ENCODE measurements around the gene SDHB.

Gene SDHB

DNA sequence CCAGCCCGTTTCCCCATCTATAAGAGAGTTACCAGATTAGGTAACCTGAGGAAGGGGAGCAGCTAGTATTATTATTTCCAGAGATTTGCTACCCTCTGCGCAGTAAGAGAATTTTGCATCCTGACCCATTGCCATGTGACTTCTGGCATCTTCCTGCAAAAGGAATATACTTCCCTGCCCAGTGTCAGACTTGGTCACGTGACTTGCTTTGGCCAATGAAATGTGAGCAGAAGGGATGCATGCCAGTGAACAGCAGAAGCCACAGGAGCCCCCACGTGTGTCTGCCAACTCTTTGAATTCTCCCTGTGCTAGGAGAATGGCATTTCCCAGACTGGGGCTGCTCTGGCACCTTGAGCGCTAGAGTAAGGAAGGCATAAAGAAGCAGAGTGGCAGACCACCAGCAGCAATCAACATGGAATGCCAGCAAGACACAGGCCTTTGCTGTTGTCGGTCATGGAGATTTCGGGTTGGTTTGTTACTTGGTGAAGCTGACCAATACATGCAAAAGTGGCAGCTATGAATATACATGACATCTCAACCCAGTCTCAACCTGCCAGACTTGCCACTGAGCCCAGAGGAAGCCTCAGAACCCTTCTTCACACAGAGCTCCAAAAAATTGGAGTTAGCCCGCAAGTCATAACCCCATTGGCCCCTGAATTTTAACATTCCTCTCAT, 26.4 kb upstream of the SDHB start:
- DNase-seq (ENCODE audit: low read depth, low spot score), result no peak
- no peak overlapping the region for H3K4me3 ChIP-seq (ENCODE audit: low read depth, low read length)
- TF ChIP-seq, protein P1, sequence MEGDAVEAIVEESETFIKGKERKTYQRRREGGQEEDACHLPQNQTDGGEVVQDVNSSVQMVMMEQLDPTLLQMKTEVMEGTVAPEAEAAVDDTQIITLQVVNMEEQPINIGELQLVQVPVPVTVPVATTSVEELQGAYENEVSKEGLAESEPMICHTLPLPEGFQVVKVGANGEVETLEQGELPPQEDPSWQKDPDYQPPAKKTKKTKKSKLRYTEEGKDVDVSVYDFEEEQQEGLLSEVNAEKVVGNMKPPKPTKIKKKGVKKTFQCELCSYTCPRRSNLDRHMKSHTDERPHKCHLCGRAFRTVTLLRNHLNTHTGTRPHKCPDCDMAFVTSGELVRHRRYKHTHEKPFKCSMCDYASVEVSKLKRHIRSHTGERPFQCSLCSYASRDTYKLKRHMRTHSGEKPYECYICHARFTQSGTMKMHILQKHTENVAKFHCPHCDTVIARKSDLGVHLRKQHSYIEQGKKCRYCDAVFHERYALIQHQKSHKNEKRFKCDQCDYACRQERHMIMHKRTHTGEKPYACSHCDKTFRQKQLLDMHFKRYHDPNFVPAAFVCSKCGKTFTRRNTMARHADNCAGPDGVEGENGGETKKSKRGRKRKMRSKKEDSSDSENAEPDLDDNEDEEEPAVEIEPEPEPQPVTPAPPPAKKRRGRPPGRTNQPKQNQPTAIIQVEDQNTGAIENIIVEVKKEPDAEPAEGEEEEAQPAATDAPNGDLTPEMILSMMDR (IDR thresholded peaks at IDR 0.05; ENCODE audit: low read depth, low read length), result no peak
- in situ Hi-C loops (cut with HindIII; ENCODE audit: low sequenced_read_pairs), result no loop called here

DNA sequence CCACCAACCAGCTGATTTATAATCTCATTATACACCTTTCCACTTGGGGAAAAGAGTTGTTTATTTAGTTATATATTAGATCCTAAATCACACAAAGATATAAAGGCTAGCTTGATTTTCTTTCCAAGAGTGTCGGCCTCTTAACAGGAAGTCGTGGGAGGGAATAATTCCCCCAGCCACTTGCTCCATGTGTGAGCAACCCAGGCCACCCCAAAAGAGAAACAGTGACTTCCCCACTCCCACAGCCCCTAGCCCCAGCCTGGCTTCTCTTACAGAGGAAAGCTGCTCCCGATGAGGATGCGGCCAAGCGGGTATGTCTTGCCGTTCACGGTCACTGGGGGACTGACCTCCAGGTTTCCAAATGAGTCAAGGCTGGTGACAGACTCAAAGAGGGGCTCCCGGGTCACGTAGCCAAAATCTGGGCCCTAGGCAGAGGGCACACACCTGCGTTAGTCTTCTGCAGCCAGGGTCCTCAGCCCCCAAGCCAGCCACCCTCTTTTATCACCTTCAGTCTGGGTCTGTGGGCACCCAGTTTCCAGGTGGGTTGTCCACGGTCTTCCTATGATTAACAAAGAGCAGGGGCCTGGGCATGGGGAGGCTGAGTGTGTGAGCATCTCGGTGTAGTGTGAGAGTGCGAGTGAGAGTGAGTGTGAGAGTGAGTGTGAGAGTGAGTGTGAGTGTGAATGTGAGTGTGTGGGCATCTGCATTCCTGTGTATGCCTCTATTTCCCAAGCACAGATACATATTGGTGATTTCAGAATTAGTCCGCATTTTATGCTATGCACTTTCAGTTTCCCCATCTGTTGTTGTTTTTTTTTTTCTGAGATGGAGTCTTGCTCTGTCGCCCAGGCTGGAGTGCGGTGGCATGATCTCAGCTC, 25.4 kb upstream of the SDHB start:
- in situ Hi-C loops (cut with HindIII; ENCODE audit: low sequenced_read_pairs), result no loop called here
- no peak for DNase-seq (ENCODE audit: low read depth, low spot score)
- TF ChIP-seq, protein P1 (IDR thresholded peaks at IDR 0.05; ENCODE audit: low read depth, low read length), result no peak
- no peak overlapping the region for H3K4me3 ChIP-seq (ENCODE audit: low read depth, low read length)

DNA sequence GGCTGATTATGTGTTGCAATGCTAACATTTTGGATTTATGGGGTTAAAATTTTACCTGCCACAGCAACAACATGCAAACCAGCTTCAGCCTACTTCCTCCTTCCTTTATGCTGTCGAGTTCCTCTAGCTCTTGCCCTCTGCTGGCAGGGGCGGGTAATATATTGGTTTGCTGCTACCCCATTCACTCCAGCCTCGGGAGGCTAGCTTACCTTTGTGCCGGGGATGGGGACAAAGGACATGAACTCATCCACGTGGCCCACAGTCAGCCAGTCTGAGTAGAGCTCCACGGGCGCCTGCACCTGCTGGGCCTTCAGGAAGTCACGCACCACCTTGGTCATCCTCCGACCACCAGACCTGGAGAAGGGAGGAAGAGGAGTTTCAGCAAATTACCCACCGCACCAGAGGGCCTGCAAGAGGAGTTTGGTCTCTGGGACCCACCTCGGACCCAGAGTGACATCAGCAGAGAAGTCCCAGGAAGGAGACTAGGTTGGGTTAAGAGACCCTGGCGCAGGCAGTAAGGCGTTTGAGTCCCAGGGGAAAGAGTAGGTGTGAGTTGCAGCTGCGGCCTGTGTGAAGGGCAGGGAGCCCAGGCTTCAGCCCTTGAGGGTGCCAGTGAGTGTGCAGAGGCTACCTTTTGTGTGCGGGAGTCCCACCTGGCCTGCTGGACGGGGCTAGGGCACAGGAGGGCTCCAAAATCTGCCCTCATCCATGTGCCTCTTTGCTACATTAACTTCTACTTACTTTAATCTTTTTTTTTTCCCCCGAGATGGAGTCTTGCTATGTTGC, 21.8 kb upstream of the SDHB start:
- DNase-seq (ENCODE audit: low read depth, low spot score), result no peak
- no peak overlapping the region for H3K4me3 ChIP-seq (ENCODE audit: low read depth, low read length)
- in situ Hi-C loops (cut with HindIII; ENCODE audit: low sequenced_read_pairs), result no loop called here
- TF ChIP-seq, protein P1 (IDR thresholded peaks at IDR 0.05; ENCODE audit: low read depth, low read length), result peak; percentile 51

DNA sequence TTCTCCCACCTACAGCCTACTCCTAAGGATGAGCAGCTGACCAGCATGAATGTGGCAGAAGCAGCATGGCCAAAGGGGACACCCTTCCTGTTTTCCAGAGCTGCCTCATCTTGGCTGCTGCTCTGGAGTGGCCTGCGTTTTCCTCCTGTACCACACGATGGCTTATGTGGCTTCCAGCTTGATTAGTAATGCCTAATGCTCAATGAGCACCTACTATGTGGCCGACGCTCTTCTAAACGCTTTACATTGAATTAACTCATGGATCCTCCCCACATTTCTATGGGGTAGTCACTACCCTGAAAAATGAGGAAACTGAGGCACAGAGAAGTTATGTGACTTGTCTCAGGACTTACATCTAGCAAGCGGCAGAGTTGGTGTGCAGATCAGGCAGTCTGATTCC, 18.0 kb upstream of the SDHB start:
- TF ChIP-seq, protein P1 (IDR thresholded peaks at IDR 0.05; ENCODE audit: low read depth, low read length), result no peak
- DNase-seq (ENCODE audit: low read depth, low spot score), result no peak
- in situ Hi-C loops (cut with HindIII; ENCODE audit: low sequenced_read_pairs), result no loop called here
- no peak overlapping the region for H3K4me3 ChIP-seq (ENCODE audit: low read depth, low read length)

DNA sequence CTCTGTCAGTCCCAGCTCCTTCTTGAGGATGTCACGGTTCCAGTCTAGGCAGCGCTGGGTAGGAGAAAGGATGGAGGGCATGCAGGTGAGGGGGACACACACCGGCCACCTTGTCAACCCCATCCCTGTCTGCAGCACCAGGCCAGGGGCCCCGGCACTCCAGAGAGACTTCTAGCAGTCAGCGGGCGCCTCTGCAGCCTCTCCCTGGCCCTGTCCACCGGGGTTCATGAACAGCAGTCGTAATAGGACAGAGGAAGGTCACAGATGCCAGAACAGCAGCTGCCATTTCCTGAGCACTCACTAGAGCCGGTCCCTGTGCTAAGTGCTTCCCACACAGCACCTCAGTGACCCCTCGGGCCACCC, 16.3 kb upstream of the SDHB start:
- TF ChIP-seq, protein P1 (IDR thresholded peaks at IDR 0.05; ENCODE audit: low read depth, low read length), result no peak
- in situ Hi-C loops (cut with HindIII; ENCODE audit: low sequenced_read_pairs), result no loop called here
- DNase-seq (ENCODE audit: low read depth, low spot score), result no peak
- H3K4me3 ChIP-seq (ENCODE audit: low read depth, low read length), result no peak overlapping the region

DNA sequence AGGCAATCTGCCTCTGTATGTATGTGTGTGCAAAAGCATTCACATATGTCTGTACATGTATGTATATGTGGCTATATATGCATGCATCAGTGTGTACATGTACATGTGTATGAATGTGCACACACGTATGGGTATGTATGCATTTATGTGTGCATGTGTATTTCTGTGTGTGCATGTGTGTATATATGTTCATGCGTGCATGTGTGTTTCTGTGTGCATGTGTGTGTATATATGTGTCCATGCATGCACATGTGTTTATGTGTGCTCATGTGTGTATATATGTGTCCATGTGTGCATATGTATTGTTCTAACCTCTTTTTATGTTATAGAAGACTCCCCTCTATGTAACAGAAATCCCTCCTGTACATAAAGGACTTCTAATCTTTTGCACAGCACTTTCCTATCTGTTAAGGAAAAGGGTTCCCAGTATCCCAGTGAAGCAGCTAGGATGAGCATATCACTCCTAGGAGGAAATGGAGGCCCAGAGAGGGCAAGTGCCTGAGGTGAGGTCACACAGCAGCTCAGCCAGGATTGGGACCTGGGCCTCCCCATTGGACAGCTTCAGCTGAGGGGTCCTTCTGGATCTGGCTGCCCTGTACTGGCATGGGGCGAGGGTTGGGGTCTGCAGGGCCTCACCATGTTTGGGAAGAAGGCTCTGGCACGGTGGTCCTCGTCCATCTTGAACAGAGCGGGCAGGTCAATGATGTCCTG, 15.8 kb upstream of the SDHB start:
- in situ Hi-C loops (cut with HindIII; ENCODE audit: low sequenced_read_pairs), result no loop called here
- TF ChIP-seq, protein P1 (IDR thresholded peaks at IDR 0.05; ENCODE audit: low read depth, low read length), result no peak
- DNase-seq (ENCODE audit: low read depth, low spot score), result no peak
- H3K4me3 ChIP-seq (ENCODE audit: low read depth, low read length), result no peak overlapping the region
